ENCODE measurements around the gene LNPEP. TPM values are rescaled to one million over a fixed set of nuclear protein-coding genes. Genes with fewer than 3 reads are reported as not detected.
A peak's percentile ranks its signal among the peaks of the same experiment; 100 is the strongest.
"Not testable (repeated sequence)": the region's sequence is repeated elsewhere in the genome, so short reads cannot be mapped to it uniquely, and the experiment has no call there.

LNPEP gene
- total and polyA plus RNA-seq, 12 donors: 5.4 to 87.4 (median 65.5) TPM

DNA sequence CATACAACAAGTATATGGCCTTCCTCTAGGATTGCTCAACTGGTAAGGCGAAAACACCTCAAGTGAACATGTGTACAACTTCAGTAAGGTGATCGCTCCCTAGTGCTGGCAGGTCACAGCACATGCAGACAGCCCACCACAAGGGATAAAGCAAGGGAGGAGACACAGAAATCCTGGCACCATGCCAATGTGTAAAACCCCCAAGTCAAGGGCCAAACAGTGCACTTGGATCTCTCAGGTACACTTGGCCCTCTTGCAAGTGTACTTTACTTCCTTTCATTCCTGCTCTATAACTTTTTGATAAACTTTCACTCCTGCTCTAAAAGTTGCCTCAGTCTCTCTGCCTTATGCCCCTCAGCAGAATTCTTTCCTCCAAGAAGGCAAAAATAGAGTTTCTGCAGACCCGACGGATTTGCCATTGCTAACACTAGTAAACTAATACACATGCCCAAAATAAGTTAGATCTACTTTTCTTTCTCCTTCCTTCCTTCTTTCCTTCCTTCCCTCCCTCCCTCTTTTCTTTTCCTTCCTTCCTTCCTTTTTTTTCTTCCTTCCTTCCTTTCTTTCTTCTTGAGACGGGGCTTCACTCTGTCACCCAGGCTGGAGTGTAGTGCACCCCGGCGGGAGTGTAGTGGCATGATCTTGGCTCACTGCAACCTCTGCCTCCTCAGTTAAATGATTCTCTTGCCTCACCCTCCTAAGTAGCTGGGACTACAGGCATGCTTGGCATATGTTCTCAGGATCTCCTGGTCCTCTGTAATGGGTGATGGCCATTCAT is 6.8 kb upstream of the LNPEP start:
- H3K27me3 ChIP-seq: no peaks in the 10 kb centered on the region
- H3K4me3 ChIP-seq: no peak overlapping the region
- DNase-seq (no peak), ATAC-seq (peak in 1 of 8 donors; percentile 11)
- H3K36me3 ChIP-seq: no peaks in the 10 kb centered on the region
- peaks cover 0 to 41% (median 16%) of the 10 kb centered on the region in 9 donors for H3K4me1 ChIP-seq
- TF ChIP-seq CTCF (IDR thresholded peaks at IDR 0.05): no peak
- H3K9me3 ChIP-seq: no peaks in the 10 kb centered on the region
- no peak overlapping the region for H3K27ac ChIP-seq
- 80 to 83% methylated on average over 7 of the region's 7 CpGs for WGBS, 2 donors
- intact Hi-C loops (cut with DNase I): no loop called here

GRCh38 chr5:96930058-96930457 is 5.8 kb upstream of the LNPEP start:
- intact Hi-C loops (cut with DNase I): loop anchor here in 4 of 10 donors (5.0 to 10.0 kb wide), 3 partner anchors 53 to 125 kb away; partner anchors contain the start of genes ERAP2 (in 3 of the 4) and ERAP1 (in 1 of the 4)
- H3K27ac ChIP-seq: no peak overlapping the region
- no peaks in the 10 kb centered on the region for H3K9me3 ChIP-seq
- no peak for TF ChIP-seq CTCF (IDR thresholded peaks at IDR 0.05)
- no peaks in the 10 kb centered on the region for H3K36me3 ChIP-seq
- H3K4me3 ChIP-seq: no peak overlapping the region
- no peak for ATAC-seq
- peaks cover 0 to 42% (median 18%) of the 10 kb centered on the region in 9 donors for H3K4me1 ChIP-seq
- 65 to 79% methylated on average over 3 of the region's 3 CpGs for WGBS, 2 donors
- H3K27me3 ChIP-seq: no peaks in the 10 kb centered on the region
- no peak for DNase-seq

DNA sequence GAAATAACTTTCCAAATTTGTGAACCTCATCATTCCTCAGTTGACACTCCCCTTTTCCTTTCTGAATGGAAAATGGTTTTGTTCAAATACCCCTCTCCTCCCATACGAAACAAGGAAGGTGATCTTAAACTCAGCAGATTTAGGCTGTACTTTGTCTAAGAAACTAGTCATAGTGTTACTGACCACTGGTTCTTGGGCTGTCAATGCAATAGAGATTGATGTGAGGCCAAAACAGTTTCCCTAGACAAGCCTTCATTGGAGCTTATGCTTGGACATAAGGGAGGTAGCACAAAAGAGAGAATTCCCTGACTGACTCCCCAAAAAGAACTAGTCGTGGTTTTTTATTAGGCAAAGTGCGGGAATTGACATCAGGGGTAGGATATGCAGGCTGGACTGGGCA is 5.3 kb upstream of the LNPEP start:
- no peaks in the 10 kb centered on the region for H3K36me3 ChIP-seq
- WGBS, 2 donors: 96% methylated on average over 3 of the region's 3 CpGs
- intact Hi-C loops (cut with DNase I): loop anchor here in 4 of 10 donors (5.0 to 10.0 kb wide), 3 partner anchors 53 to 126 kb away; partner anchors contain the start of genes ERAP2 (in 3 of the 4) and ERAP1 (in 1 of the 4)
- no peak overlapping the region for H3K4me3 ChIP-seq
- TF ChIP-seq CTCF (IDR thresholded peaks at IDR 0.05): no peak
- no peak overlapping the region for H3K27ac ChIP-seq
- no peak for DNase-seq
- no peak for ATAC-seq
- H3K27me3 ChIP-seq: no peaks in the 10 kb centered on the region
- peaks cover 0 to 42% (median 18%) of the 10 kb centered on the region in 9 donors for H3K4me1 ChIP-seq
- H3K9me3 ChIP-seq: no peaks in the 10 kb centered on the region

DNA sequence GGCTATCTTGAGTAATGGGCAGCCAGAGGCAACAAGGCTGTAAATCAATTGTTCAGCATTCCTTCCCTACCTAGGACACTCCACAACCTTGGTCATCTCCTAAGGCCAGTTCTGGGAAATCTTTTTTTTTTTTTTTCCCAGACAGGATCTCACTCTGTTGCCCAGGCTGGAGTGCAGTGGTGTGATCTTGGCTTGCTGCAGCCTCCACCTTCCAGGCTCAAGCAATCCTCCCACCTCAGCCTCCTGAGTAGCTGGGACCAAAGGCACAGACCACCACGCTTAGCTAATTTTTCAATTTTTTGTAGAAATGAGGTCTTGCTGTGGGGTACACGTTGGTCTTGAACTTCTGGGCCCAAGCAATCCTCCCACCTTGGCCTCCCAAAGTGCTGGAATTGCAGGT is 4.8 kb upstream of the LNPEP start:
- H3K4me3 ChIP-seq, H3K27ac ChIP-seq, DNase-seq, H3K36me3 ChIP-seq, H3K9me3 ChIP-seq, ATAC-seq, H3K27me3 ChIP-seq: not testable (repeated sequence)
- peaks cover 0 to 42% (median 18%) of the 10 kb centered on the region in 9 donors for H3K4me1 ChIP-seq
- intact Hi-C loops (cut with DNase I): loop anchor here in 4 of 10 donors (5.0 to 10.0 kb wide), 3 partner anchors 54 to 126 kb away; partner anchors contain the start of genes ERAP2 (in 3 of the 4) and ERAP1 (in 1 of the 4)
- 94 to 97% methylated on average over 2 of the region's 2 CpGs for WGBS, 2 donors
